LHCN-M2 (cell line): ENCODE data around the gene CBX7. TPM values are rescaled to one million over a fixed set of nuclear protein-coding genes. Genes with fewer than 3 reads are reported as not detected.

Source experiments
- DNase-seq: peaks from one replicate; pipeline ENCODE4 v3.0.0-alpha.2; 2012; ENCODE audit warnings: low read depth
- total RNA-seq: library from RNA; depleted of rRNA; stranded (reverse); fragments of >200 nt; gene quantifications from 2 replicates; pipeline ENCODE4 v1.2.3, GENCODE V29; 2014; rRNA removed

Gene CBX7
- total RNA-seq, 1 experiment from 2014 or later = 3.3 TPM

DNA sequence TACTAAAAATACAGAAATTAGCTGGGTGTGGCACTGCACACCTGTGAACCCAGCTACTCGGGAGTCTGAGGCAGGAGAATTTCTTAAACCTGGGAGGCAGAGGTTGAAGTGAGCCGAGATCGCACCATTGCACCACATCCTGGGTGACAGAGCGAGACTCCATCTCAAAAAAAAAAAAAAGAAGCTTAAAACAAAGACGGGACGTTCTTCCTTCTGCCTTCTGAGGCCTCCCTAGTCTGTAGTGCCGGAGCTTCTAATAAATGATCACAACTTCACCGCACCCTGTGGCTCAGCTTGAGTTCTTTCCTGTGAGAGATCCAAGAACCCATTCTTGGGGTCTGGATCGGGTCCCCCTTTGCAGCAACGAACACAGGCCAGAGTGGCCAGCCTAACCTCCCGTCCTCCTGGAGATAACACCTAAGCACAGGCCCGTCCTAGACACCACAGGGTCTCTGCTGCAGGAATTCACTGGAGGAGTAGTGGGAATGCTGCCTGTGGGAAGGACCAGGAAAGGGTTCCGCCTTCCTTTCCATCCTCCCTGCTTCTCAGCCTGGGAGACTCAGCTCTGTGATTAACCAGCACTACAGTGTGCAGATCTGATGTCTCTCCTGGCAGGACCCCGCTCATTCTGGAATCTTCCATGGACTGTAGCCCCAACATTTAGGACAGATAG, 57.6 kb downstream of the CBX7 start:
- no peak for DNase-seq

DNA sequence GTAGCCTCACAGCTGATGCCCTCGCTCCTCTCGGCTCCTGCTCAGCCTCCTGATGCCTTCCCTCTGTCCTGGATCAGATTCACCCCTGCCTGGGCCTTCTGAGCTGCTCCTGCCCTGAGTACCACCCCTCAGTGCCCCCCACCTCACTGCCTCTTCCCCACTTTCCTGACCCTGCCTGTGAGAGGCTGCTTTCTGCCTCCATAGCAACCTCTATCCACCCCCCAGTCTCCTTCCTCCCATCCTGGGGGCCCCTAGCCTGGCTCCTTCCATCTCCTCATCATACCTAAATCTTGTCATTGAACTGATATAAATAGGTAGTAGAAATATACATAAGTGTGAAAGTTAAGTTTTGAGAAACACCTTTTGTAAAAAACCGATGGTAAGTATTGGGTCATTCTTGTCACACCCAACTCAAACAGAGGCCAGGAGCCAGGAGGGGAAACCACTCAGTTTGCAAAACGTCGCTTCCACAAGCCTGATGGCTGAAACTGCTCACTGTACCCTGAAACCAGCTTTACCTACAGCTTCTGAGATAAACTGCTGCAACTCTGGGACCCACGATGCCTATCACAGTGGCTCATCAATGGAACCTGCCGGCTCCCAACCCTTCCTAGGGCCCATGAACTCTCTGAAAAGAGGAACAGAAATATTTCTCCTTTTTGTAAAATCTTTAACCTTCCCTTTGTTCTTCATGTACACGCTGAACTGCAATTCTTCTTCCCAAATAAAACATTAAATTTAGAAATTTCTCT, 60.2 kb downstream of the CBX7 start:
- DNase-seq = no peak

DNA sequence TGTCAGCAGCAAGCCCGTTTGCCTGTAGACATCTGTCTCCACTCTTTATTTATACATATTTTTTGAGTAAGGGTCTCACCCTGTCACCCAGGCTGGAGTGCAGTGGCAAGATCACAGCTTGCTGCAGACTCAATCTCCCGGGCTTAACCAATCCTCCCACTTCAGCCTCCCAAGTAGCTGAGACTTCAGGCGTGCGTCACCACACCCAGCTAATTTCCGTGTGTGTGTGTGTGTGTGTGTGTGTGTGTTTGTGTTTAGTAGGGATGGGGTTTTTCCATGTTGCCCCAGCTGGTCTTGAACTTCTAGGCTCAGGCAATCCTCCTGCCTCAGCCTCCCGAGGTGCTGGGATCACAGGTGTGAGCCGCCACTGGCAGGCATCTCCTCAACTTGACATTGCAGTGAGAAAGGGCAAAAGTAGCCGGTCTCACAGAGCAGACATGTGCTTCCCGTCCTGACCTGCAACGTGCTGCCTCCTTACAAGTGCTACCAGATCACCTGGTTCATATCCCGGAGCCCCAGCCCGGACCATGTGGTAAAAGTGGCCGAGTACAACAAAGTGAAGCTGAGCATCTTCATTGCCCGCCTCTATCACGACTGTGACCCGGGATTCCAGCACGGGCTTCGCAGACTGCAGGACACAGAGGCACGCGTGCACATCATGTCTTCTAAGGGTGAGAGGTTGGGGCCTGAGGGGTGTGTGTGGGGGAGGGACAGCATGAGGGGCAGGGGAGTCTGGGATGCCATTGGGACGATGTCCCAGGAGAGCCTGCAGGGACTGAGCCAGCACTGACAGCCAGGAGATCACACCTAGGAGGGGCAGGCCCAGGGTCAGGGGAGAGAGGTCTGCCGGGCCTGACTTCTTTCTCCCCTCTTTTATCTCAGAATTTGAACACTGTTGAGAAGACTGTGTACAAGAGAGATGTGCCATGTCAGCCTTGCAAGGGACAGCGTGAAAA, 61.1 kb downstream of the CBX7 start:
- DNase-seq = no peak

DNA sequence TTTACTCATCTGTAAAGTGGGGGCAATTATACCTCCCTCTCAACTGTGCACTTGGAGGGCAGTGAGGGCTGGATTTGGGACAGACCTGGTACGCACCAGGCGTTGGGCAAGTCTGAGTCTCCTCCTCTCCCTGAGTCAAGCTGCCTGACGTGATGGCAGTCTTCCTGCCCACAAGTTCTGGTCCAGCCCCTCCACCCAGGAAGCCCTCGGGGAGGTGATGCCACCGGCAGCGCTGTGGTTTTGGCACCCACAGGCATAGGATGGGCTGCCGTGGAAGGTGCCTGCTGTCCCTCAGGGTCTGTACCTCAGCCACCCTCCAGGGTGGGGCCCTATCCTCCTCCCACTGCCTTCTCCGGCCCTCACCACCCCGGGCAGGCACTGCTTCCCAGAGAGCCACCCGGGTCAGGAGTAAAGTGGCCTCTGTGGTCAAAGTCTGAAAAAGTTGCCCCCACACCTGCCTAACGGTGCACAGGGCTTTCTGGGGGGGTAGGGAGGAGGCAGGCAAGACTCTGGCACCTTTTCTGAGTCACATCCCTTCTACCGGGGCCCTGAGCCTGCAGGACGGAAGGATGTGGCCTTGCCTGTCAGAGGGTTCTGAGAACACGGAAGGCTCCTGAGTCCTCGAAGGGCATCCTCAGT, 61.9 kb downstream of the CBX7 start:
- DNase-seq = no peak

DNA sequence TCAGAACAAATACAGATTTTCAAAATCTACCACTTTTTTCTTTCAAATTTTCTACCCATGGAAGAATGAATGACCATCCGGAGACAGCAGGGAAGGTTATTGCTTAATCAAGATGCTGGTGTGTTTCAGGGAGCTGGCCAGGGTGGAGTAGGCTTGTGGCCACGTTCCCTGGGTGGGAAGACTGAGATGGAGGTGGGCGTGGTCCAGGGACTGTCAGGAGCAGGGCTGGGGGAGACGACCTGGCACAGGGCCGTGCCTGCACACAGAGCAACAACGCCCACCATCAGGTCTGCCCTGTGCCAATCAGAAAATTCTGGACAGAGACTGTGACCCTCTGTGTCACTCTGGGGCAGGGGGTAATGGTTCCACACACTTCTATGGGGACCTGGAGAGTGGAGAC, 62.6 kb downstream of the CBX7 start:
- DNase-seq = no peak

DNA sequence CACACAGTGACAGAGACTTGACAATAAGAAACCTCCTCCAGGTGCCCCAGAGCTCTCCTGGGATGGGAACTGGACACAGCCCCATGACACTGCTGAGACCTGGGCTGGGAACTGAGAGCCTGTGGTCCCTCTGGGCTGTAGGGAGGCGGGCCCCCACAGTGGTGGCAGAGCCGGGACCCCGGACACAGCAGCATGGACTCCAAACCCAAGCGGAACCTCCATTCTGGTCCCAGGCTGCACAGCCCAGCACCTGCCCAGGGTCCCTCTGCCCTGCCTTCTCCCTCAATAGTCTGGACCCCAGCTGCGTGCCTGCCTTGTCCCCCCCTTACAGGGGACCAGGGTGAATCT, 63.8 kb downstream of the CBX7 start:
- no peak for DNase-seq

DNA sequence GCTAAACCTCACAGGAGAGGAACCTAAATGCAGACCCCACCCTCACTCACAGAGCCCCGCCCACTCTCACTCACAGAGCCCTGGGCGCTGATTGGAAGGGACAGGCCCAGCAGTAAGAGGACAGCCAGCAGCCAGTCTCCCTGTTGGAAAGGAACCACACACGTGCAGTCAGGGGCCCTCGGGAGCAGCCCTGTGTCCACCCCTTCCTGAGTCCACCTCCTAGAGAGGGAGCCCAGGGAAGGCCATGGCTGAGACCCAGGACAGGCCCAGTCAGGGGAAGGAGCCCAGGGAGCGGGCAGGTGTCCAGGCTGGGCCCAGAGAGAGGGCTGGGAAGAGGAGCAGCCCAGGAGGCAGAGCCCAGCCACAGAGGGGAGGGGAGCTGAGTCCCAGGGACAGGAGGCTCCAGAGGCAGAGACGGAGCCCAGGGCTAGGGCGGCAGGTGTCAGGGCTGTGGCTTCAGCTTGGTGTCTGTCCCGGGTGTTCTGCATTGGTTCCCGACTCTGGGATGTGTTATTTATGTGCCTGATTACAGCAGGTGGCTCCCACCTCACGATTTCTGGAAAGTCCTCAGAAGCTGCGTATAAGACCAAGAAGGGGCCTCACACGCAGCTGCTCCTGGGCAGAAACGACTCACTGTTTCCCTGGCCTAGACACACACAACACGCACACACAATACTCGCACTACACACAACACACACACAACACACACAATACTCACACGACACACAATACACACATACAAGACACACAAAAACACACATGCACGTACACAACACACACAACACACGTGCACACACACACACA, 64.4 kb downstream of the CBX7 start:
- DNase-seq = peak; percentile 4

DNA sequence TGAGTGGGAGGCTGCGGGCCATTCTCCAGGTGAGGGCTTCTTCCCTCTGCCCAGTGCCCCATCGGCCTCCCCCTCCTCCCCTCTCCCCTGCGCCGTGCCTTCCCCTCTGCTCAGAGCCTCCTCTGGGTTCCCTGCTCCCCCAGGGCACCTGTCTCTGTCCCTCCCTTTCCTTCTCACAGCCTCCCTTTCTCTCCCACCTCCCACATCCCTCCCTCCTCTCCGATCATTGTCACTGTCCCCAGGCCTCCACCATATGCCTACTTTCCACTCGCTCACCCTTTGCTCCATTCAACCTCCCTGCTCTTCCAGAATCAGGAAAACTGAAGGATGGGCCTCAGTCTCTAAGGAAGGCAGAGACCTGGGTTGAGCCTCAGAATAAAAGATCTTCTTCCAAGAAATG, 65.4 kb downstream of the CBX7 start:
- DNase-seq = no peak

DNA sequence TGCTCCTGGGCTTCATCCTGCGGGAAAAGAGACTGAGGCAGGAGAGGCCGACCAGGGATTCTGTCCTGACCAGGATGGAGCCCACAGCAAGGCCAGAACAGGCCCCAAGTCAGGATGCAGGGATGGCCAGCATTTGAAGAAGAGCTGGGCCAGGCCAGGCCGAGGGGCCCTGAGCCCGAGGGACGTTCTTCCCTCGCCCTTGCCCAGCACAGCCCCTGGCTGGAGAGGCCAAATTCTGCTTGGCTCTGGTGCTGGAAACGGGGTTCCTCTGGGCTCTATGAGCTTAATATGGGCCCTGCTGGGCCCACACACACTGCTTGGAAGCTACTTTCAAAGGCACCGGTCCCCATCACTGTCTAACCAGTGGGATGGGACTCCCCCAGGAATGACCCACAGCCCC, 67.8 kb downstream of the CBX7 start:
- no peak for DNase-seq

DNA sequence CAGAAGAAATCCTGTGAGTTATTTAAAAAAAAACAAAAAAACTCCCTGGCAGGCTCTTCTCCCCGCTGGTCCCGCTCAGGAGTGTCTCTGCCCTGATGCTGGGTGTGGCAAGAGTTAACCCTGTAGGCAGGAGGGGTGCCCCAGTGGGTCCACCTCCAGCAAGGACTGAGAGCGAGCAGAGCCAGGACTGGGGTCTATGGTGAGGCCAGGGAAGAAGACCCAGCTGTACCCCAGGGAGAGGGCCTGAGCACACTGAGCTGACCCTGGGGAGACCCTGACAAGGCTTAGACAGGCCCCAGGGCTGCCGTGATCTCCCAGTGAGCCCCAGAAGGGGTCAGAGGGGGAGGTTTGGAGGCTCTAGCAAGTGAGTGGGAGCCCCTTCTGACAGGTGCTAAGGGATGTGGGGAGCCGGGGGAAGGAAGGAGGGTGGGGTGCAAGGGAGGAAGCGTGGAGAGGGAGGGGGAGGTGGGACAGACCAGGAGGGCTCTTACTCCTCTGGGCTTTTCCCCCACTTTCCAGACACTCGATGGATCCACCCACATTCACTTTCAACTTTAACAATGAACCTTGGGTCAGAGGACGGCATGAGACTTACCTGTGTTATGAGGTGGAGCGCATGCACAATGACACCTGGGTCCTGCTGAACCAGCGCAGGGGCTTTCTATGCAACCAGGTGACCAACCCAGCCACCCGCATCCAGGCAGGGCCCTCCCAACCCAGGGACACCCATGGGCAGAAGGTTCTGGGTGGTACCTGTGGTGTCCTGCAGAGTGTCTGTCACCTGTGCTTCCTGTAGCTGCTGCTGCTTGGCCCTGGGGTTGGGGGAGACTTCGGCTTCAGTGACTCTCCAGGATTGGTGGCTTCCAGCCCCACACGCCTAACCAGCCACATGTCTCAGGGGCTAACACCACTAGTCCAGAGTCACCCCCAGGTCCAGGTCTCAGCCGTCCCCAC, 69.0 kb downstream of the CBX7 start:
- no peak for DNase-seq

DNA sequence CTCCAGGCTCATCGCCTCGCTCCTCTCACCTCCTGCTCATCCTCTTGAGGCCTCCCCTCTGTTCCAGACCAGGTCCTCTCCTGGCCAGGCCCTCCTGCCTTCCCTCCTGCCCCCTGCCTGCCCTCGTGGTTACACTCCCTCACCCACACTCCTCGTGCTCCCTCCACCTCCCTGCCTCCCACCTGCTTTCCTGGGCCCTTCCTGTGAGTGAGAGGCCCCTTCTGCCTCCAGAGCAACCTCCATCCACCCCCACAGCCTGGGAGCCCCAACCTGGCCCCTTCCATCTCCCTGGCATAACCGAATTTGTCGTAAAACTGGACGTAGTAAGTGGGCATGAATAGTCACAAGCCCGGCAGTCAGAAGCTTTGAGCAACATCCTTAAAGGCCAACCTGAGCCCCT, 70.9 kb downstream of the CBX7 start:
- DNase-seq = no peak

DNA sequence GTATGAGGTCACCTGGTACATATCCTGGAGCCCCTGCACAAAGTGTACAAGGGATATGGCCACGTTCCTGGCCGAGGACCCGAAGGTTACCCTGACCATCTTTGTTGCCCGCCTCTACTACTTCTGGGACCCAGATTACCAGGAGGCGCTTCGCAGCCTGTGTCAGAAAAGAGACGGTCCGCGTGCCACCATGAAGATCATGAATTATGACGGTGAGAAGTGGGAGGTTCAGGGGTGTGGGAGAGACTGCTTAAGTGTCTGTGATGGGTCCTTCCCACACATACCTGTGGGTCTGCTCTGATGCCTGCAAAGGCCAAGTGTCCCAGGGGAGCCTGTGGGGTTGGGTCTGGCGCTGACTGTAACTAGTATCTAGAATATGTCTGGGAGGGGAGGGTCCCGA, 71.5 kb downstream of the CBX7 start:
- no peak for DNase-seq

Other genes with a start within 250 kb of the CBX7 start
- not detected in 2 replicates for gene APOBEC3A, start 195.1 kb downstream of the CBX7 start, total RNA-seq
- gene APOBEC3B, start 170.3 kb downstream of the CBX7 start, total RNA-seq = 23.3 and 30.7 TPM in 2 replicates
- 13.5 and 14.0 TPM in 2 replicates for gene APOBEC3C, start 138.4 kb downstream of the CBX7 start, total RNA-seq
- gene APOBEC3D, start 131.6 kb downstream of the CBX7 start, total RNA-seq = 0.11 TPM in 1 of 2 replicates, not detected in the other
- gene APOBEC3F, start 111.8 kb downstream of the CBX7 start, total RNA-seq = 0.38 and 3.8 TPM in 2 replicates
- 4.2 and 6.1 TPM in 2 replicates for gene APOBEC3G, start 75.4 kb downstream of the CBX7 start, total RNA-seq
- 0.26 and 0.63 TPM in 2 replicates for gene APOBEC3H, start 55.4 kb downstream of the CBX7 start, total RNA-seq
- gene PDGFB, start 92.3 kb upstream of the CBX7 start, total RNA-seq = 1.2 and 4.1 TPM in 2 replicates
- gene RPL3, start 166.9 kb upstream of the CBX7 start, total RNA-seq = 1,098 and 1,908 TPM in 2 replicates
- gene SYNGR1, start 197.3 kb upstream of the CBX7 start, total RNA-seq = 0.45 and 4.0 TPM in 2 replicates
- 14.8 and 16.2 TPM in 2 replicates for gene TAB1, start 247.1 kb upstream of the CBX7 start, total RNA-seq